Esophagus (tissue), 2 donors: ENCODE measurements around the gene ATRNL1. TPM values are rescaled to one million over a fixed set of nuclear protein-coding genes. Genes with fewer than 3 reads are reported as not detected.

Experiments
- H3K27ac ChIP-seq, 2 donors: one replicate each; pipeline ENCODE4 v1.5.1; 2013; ENCODE audit warnings: low read depth in 2 of 2, mild to moderate bottlenecking in 2 of 2, inconsistent platforms in 1 of 2, low read length in 1 of 2, moderate library complexity in 1 of 2
- H3K27me3 ChIP-seq, 2 donors: one replicate each; pipeline ENCODE4 v1.6.1; 2013; ENCODE audit warnings: low read length in 2 of 2, control low read depth in 1 of 2, mild to moderate bottlenecking in 1 of 2; ENCODE audit not compliant: insufficient read depth in 2 of 2, control insufficient read depth in 1 of 2
- H3K36me3 ChIP-seq, 2 donors: one replicate each; pipeline ENCODE4 v1.6.1; 2013; ENCODE audit warnings: low read length in 1 of 2; ENCODE audit not compliant: control insufficient read depth in 2 of 2, insufficient read depth in 2 of 2
- H3K4me1 ChIP-seq, 2 donors: one replicate each; pipeline ENCODE4 v1.6.1; 2013; ENCODE audit warnings: low read length in 1 of 2; ENCODE audit not compliant: control insufficient read depth in 2 of 2, insufficient read depth in 2 of 2
- H3K4me3 ChIP-seq, 2 donors: one replicate each; pipeline ENCODE4 v1.5.1; 2013; ENCODE audit warnings: low read length in 2 of 2, mild to moderate bottlenecking in 2 of 2, low read depth in 1 of 2, moderate library complexity in 1 of 2
- H3K9me3 ChIP-seq, 2 donors: one replicate each; pipeline ENCODE4 v1.6.1; 2013; ENCODE audit warnings: mild to moderate bottlenecking in 2 of 2, low read depth in 1 of 2, low read length in 1 of 2, moderate library complexity in 1 of 2; ENCODE audit not compliant: control insufficient read depth in 2 of 2, insufficient read depth in 1 of 2
- WGBS, 2 donors: extraction: QIAGEN DNeasy Blood & Tissue Kit; methylation state at CpG; one replicate each; pipeline ENCODE4 v1.1.7; 2013; 5-methylcytosine and 5-hydroxymethylcytosine counted together
- polyA plus RNA-seq, 2 donors: library from polyadenylated mRNA; stranded (reverse); fragments of 200-250 nt; gene quantifications; one replicate each; pipeline ENCODE4 v1.2.3, GENCODE V29; 2013
- donor health status: healthy with polysubstance abuse.
- donor health status: Bipolar disorder and iron deficiency.

Gene ATRNL1
- polyA plus RNA-seq: under 1 TPM; 0.20 to 0.39 TPM

- peaks cover 0 to 9% of the 10 kb centered on the region in 2 donors for H3K27me3 ChIP-seq
- H3K27ac ChIP-seq: peak within 1 kb of the TSS; percentile 33 to 42
- peak within 1 kb of the TSS; percentile 59 to 65 for H3K4me3 ChIP-seq
- WGBS, 2 donors: 0 to 1% methylated on average over 40 to 70 of the region's 70 CpGs
- H3K4me1 ChIP-seq: peaks cover 0 to 6% of the 10 kb centered on the region in 2 donors
- H3K9me3 ChIP-seq: no peaks in the 10 kb centered on the region
- no peaks in the 10 kb centered on the region for H3K36me3 ChIP-seq
Observed at GRCh38 chr10:115093286-115093775, at the start of gene ATRNL1. TSS of gene ATRNL1 (plus strand) at chr10:115093365. CDS start at chr10:115093751, 386 bp downstream.

DNA sequence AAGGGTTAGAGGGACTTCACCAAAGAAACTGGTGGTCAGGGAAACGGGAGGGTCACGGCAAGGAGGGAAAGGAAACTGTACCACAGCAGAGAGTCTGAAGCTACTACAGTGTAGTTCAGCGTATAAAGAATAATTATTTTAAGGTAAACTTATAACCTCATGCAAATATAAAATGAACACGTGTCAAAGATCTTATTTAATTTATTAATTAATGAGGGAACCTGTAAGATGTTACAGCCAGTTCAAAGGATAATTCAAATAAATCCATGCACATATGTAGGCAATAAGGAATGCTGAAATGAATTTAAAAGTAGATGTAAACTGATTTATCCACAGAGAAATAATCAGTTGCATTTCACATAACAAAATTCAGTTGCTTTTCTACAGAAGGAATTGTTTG lies 49.4 kb upstream of the ATRNL1 start:
- H3K27ac ChIP-seq: no peak overlapping the region
- no peak overlapping the region for H3K4me3 ChIP-seq
- no peaks in the 10 kb centered on the region for H3K36me3 ChIP-seq
- H3K9me3 ChIP-seq: no peaks in the 10 kb centered on the region
- no peaks in the 10 kb centered on the region for H3K4me1 ChIP-seq
- no peaks in the 10 kb centered on the region for H3K27me3 ChIP-seq
- 75 to 85% methylated on average over 4 of the region's 4 CpGs for WGBS, 2 donors

GRCh38 chr10:115044891-115045290 lies 48.3 kb upstream of the ATRNL1 start:
- 74 to 87% methylated on average over 1 of the region's 1 CpG for WGBS, 2 donors
- H3K27ac ChIP-seq: no peak overlapping the region
- no peaks in the 10 kb centered on the region for H3K4me1 ChIP-seq
- no peaks in the 10 kb centered on the region for H3K9me3 ChIP-seq
- no peak overlapping the region for H3K4me3 ChIP-seq
- no peaks in the 10 kb centered on the region for H3K36me3 ChIP-seq
- no peaks in the 10 kb centered on the region for H3K27me3 ChIP-seq

DNA sequence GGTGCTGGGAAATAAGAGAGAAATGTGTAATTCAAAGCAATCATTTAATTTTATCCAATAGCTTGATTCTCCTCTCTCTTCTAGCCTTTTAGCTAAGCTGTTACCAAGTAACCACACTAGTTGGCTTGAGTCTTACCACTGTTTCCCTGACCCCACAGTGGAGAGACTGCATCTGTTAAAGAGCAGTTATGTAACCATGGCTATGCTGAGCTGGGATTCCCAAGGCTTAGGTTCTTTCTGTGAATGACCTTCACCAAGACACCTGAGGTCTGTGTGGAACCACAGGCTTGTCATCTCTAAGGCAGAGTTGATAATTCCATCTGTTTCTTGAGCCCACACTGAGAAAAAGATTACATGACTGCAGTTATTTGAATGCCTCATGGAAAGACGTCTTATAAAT lies 47.7 kb upstream of the ATRNL1 start:
- Histone ChIP-seq H3K27me3 (no peaks in the 10 kb centered on the region), H3K27ac (no peak overlapping the region), H3K4me1 (no peaks in the 10 kb centered on the region), H3K36me3 (no peaks in the 10 kb centered on the region), H3K9me3 (no peaks in the 10 kb centered on the region), H3K4me3 (no peak overlapping the region)
- 51 to 62% methylated on average over 1 of the region's 1 CpG for WGBS, 2 donors

- no peaks in the 10 kb centered on the region for H3K36me3 ChIP-seq
- no peaks in the 10 kb centered on the region for H3K27me3 ChIP-seq
- H3K4me1 ChIP-seq: no peaks in the 10 kb centered on the region
- no peak overlapping the region for H3K27ac ChIP-seq
- no peaks in the 10 kb centered on the region for H3K9me3 ChIP-seq
- H3K4me3 ChIP-seq: no peak overlapping the region
- WGBS, 2 donors: 75 to 87% methylated on average over 1 of the region's 1 CpG
Observed at GRCh38 chr10:115046686-115047236, 46.4 kb upstream of the ATRNL1 start.

DNA sequence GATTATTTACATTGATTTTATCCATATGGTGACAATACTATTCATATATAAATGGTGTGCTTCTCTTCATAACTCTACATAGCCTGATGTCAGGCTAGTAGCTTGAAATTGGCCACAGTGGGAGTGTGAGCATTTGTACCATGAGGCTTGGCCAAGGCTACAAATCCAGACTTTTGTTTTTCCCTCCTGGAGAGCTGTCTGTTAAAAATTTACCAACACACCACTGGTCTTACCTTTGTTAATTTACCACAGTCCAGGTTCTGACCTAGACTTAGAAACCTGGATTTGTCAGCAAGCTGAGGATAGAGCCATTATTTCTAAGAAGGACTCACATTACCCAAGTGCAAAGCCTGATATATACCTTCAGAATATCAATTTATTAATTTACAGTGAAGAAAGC lies 45.5 kb upstream of the ATRNL1 start:
- no peaks in the 10 kb centered on the region for H3K36me3 ChIP-seq
- no peak overlapping the region for H3K27ac ChIP-seq
- H3K4me3 ChIP-seq: no peak overlapping the region
- H3K4me1 ChIP-seq: no peaks in the 10 kb centered on the region
- H3K9me3 ChIP-seq: no peaks in the 10 kb centered on the region
- no peaks in the 10 kb centered on the region for H3K27me3 ChIP-seq

- Histone ChIP-seq H3K4me1 (no peaks in the 10 kb centered on the region), H3K4me3 (no peak overlapping the region), H3K36me3 (no peaks in the 10 kb centered on the region), H3K27me3 (no peaks in the 10 kb centered on the region), H3K27ac (no peak overlapping the region), H3K9me3 (no peaks in the 10 kb centered on the region)
- WGBS, 2 donors: 62 to 70% methylated on average over 6 of the region's 6 CpGs
Observed at GRCh38 chr10:115049318-115049717, 43.8 kb upstream of the ATRNL1 start.

DNA sequence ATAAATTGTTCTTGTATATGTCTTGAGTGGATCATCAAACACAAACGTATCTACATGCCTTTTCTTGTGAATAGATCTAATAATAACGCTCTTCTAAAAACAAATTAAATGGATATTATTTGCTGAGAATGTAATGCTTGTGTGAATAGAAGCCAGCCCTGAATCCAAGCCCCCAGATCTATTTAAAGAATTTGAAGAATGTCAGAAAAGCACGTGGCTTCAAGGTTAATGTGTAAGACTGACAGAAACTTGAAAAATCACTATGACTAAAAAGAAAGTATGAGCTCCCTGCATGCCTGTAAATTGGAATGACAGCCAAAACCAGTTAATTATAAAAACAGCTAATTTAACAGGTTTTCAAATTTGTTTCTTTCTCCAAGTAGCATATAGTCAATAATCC lies 43.2 kb upstream of the ATRNL1 start:
- H3K4me1 ChIP-seq: no peaks in the 10 kb centered on the region
- no peaks in the 10 kb centered on the region for H3K9me3 ChIP-seq
- H3K27ac ChIP-seq: no peak overlapping the region
- no peak overlapping the region for H3K4me3 ChIP-seq
- no peaks in the 10 kb centered on the region for H3K27me3 ChIP-seq
- H3K36me3 ChIP-seq: no peaks in the 10 kb centered on the region
- 31 to 36% methylated on average over 3 of the region's 3 CpGs for WGBS, 2 donors

DNA sequence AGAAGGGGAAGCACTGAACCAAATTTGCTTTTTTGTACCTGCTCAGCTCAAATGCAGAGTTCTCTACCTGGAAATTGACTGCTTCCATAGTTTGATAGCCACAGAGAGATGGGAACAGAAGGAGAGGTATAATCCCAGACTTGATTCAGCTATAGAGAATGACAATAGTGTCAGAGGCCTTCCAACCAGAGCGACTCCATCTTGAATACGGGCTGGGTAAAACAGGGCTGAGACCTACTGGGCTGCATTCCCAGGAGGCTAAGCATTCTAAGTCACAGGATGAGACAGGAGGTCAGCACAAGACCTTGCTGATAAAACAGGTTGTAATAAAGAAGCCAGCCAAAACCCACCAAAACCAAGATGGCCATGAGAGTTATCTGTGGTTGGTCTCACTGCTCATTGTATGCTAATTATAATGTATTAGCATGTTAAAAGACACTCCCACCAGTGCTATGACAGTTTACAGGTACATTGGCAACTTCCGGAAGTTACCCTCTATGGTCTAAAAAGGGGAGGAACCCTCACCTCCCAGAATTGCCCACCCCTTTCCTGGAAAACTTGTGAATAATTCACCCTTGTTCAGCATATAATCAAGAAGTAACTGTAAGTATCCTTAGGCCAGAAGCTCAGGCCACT lies 42.7 kb upstream of the ATRNL1 start:
- Histone ChIP-seq H3K4me1 (no peaks in the 10 kb centered on the region), H3K9me3 (no peaks in the 10 kb centered on the region), H3K27me3 (no peaks in the 10 kb centered on the region), H3K4me3 (no peak overlapping the region), H3K27ac (no peak overlapping the region), H3K36me3 (no peaks in the 10 kb centered on the region)
- WGBS, 2 donors: 93 to 97% methylated on average over 3 of the region's 3 CpGs

DNA sequence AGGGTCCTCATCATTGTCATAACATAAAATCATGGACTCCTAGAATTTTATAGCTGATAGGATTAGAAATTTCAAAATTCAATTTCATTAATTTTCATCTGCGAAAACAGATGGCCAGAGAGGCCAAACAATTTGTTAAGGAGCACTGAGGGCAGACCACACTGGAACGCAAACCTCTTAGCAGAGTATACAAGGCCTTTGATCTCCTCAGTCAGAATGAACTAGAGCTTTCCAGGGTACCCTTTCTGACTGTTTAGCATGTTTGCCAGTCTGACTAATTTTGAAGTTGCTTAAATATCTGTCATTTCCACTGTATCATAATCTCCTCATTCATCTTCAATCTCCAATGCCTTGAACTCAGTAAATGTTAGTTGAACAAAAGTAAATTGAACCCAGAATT lies 41.9 kb upstream of the ATRNL1 start:
- no peaks in the 10 kb centered on the region for H3K4me1 ChIP-seq
- no peak overlapping the region for H3K27ac ChIP-seq
- 91 to 92% methylated on average over 2 of the region's 2 CpGs for WGBS, 2 donors
- H3K9me3 ChIP-seq: no peaks in the 10 kb centered on the region
- no peaks in the 10 kb centered on the region for H3K27me3 ChIP-seq
- H3K4me3 ChIP-seq: no peak overlapping the region
- no peaks in the 10 kb centered on the region for H3K36me3 ChIP-seq
